ENCODE measurements around the gene NDEL1. TPM values are rescaled to one million over a fixed set of nuclear protein-coding genes. Genes with fewer than 3 reads are reported as not detected.

The NDEL1 gene
- total RNA-seq, 1 donor from 2014 or later: 60.2 TPM

DNA sequence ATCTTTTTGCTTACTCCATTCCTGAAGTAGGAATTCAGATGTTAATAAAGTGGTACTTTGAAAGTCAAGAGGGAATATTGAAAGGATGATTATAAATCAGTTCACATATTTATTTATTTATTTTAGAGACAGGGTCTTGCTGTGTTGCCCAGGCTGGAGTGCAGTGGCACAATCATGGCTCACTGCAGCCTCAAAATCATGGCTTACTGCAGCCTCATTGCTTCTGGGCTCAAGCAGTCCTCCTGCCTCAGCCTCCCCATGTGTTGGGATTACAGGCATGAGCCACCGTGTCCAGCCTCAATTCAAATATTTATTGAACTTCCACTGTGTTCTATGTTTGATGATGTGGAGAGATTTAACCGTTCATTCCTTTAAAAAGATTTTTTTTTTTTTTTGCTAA, 6.6 kb downstream of the NDEL1 start:
- Mint-ChIP-seq H3K9me3 (no peaks in the 10 kb centered on the region), H3K4me1 (peaks cover 4% of the 10 kb centered on the region), H3K4me3 (no peak overlapping the region), H3K27me3 (ENCODE audit: low read depth) (no peaks in the 10 kb centered on the region), H3K27ac (no peak overlapping the region), H3K36me3 (peaks cover 9% of the 10 kb centered on the region)
- TF ChIP-seq, protein P1, sequence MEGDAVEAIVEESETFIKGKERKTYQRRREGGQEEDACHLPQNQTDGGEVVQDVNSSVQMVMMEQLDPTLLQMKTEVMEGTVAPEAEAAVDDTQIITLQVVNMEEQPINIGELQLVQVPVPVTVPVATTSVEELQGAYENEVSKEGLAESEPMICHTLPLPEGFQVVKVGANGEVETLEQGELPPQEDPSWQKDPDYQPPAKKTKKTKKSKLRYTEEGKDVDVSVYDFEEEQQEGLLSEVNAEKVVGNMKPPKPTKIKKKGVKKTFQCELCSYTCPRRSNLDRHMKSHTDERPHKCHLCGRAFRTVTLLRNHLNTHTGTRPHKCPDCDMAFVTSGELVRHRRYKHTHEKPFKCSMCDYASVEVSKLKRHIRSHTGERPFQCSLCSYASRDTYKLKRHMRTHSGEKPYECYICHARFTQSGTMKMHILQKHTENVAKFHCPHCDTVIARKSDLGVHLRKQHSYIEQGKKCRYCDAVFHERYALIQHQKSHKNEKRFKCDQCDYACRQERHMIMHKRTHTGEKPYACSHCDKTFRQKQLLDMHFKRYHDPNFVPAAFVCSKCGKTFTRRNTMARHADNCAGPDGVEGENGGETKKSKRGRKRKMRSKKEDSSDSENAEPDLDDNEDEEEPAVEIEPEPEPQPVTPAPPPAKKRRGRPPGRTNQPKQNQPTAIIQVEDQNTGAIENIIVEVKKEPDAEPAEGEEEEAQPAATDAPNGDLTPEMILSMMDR (IDR thresholded peaks at IDR 0.05; ENCODE audit: unreplicated experiment): no peak
- no peak for DNase-seq (ENCODE audit: low spot score in 2 of 2, unreplicated experiment in 2 of 2)

DNA sequence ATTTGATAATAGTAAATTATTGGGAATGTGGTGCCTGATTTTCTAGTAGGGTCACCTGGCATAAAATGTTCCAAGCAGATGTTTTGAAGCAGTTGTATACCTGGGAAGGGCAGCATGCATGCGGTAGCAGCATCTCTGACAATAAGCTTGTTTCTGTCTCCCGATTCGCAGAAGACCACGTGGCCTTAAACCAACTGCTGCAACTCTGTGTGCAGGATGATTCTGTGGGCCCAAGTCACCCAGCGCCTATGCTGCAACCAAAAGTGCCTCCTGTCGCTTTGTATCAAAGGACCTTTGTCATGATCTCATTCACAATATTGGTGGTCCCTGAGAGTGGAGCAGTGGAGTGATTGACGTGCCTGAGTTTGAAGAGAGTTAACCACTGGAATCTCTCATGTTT, 8.1 kb downstream of the NDEL1 start:
- Mint-ChIP-seq H3K9me3 (no peaks in the 10 kb centered on the region), H3K27ac (peak overlapping the region; percentile 48), H3K27me3 (ENCODE audit: low read depth) (no peaks in the 10 kb centered on the region), H3K4me1 (no peaks in the 10 kb centered on the region), H3K36me3 (peaks cover 14% of the 10 kb centered on the region), H3K4me3 (no peak overlapping the region)
- TF ChIP-seq, protein P1 (IDR thresholded peaks at IDR 0.05; ENCODE audit: unreplicated experiment): no peak
- DNase-seq (ENCODE audit: low spot score in 2 of 2, unreplicated experiment in 2 of 2): no peak

DNA sequence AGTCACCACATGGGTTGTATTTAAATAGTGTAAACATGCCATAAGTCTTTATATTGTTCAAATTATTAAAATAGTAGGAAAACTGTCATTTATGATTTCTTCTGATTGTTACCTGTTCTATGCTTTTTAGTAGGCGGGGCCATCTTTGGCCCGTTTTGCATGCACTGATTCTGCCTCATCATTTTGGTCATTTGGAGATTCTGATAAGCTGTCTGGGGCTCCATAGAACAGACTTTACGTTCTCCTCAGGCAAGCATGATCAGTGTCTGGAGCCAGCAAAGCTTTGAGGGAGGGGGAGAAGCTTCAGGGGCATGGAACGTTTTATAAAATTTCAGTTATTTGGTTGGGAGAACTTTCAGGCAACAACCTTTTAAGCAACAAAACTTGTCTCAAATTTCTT, 8.8 kb downstream of the NDEL1 start:
- Mint-ChIP-seq H3K4me3 (no peak overlapping the region), H3K9me3 (no peaks in the 10 kb centered on the region), H3K4me1 (no peaks in the 10 kb centered on the region), H3K36me3 (peaks cover 20% of the 10 kb centered on the region), H3K27ac (no peak overlapping the region), H3K27me3 (ENCODE audit: low read depth) (no peaks in the 10 kb centered on the region)
- TF ChIP-seq, protein P1 (IDR thresholded peaks at IDR 0.05; ENCODE audit: unreplicated experiment): no peak
- no peak for DNase-seq (ENCODE audit: low spot score in 2 of 2, unreplicated experiment in 2 of 2)

DNA sequence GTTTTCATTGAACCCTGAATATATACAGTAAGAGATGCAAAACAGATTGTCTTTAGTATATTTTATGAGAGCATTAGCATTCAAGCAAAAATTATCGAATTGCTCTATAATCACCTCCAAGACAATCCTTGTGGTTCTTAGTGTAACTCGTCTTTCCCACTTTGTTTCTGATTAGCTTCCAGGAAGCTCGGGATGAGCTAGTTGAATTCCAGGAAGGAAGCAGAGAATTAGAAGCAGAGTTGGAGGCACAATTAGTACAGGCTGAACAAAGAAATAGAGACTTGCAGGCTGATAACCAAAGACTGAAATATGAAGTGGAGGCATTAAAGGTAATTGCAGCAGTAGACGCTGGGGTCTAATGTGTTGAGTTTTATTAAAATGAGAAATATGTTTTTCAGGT, 9.9 kb downstream of the NDEL1 start:
- Mint-ChIP-seq H3K9me3 (no peaks in the 10 kb centered on the region), H3K4me1 (no peaks in the 10 kb centered on the region), H3K27me3 (ENCODE audit: low read depth) (no peaks in the 10 kb centered on the region), H3K27ac (no peak overlapping the region), H3K4me3 (no peak overlapping the region), H3K36me3 (peaks cover 21% of the 10 kb centered on the region)
- DNase-seq (ENCODE audit: low spot score in 2 of 2, unreplicated experiment in 2 of 2): no peak
- TF ChIP-seq, protein P1 (IDR thresholded peaks at IDR 0.05; ENCODE audit: unreplicated experiment): no peak

DNA sequence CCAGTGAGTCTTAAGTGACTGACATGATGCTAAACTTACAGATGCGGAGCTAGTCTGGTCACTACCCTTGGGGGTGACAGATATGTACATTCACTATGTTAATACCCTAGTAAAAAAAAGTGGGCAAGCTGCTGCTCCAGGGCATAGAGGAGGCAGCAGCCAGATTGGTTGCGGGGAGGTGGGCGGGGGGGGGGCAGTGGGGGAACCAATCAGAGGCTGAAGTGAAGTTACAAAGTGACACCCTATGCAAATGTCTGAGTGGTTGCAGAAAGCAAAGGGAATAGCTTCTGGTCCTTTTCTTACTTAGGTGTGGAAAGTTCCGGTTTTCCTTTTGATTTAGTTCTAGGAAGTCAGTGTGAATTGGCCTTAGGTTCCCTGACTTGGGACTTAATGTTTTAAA, 12.1 kb downstream of the NDEL1 start:
- Mint-ChIP-seq H3K9me3 (no peaks in the 10 kb centered on the region), H3K4me3 (no peak overlapping the region), H3K27me3 (ENCODE audit: low read depth) (no peaks in the 10 kb centered on the region), H3K4me1 (no peaks in the 10 kb centered on the region), H3K36me3 (peaks cover 36% of the 10 kb centered on the region), H3K27ac (no peak overlapping the region)
- TF ChIP-seq, protein P1 (IDR thresholded peaks at IDR 0.05; ENCODE audit: unreplicated experiment): no peak
- no peak for DNase-seq (ENCODE audit: low spot score in 2 of 2, unreplicated experiment in 2 of 2)

DNA sequence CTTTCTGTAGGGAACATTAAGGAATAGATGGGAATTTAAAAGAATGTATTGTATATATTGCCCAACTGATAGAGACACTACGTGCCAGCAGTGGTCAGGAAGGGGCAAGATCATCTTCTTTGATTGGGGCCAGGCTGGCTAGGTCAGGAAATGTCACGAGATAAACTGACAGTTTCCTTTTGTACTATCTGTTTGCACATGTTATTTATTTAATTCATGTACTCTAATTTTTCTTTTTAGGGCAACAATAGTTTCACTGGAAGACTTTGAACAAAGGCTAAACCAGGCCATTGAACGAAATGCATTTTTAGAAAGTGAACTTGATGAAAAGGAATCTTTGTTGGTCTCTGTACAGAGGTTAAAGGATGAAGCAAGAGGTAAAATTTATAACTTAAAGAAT, 12.6 kb downstream of the NDEL1 start:
- no peak for DNase-seq (ENCODE audit: low spot score in 2 of 2, unreplicated experiment in 2 of 2)
- Mint-ChIP-seq H3K36me3 (peaks cover 40% of the 10 kb centered on the region), H3K9me3 (no peaks in the 10 kb centered on the region), H3K4me3 (no peak overlapping the region), H3K27ac (no peak overlapping the region), H3K4me1 (no peaks in the 10 kb centered on the region), H3K27me3 (ENCODE audit: low read depth) (no peaks in the 10 kb centered on the region)
- TF ChIP-seq, protein P1 (IDR thresholded peaks at IDR 0.05; ENCODE audit: unreplicated experiment): no peak
